Liver (tissue), 9 donors: ENCODE data around the gene CFAP126. TPM values are rescaled to one million over a fixed set of nuclear protein-coding genes. Genes with fewer than 3 reads are reported as not detected.
"Not testable (repeated sequence)": the region's sequence is repeated elsewhere in the genome, so short reads cannot be mapped to it uniquely, and the experiment has no call there.

Source experiments
- DNase-seq: peaks from one replicate; pipeline ENCODE4 v3.0.0-alpha.2; 2017; ENCODE audit warnings: low spot score
- H3K27ac ChIP-seq, 2 donors: one replicate each; pipeline ENCODE4 v1.7.0; 2013; ENCODE audit warnings: inconsistent platforms in 2 of 2, low read length in 2 of 2, control low read depth in 1 of 2, low read depth in 1 of 2, mild to moderate bottlenecking in 1 of 2
- H3K27me3 ChIP-seq, 4 donors: one replicate each; pipeline versions ENCODE4 v1.6.1 to v1.7.0; 2013; ENCODE audit warnings: low read length in 3 of 4, inconsistent platforms in 1 of 4, mild to moderate bottlenecking in 1 of 4, moderate library complexity in 1 of 4; ENCODE audit not compliant: control insufficient read depth in 4 of 4, insufficient read depth in 4 of 4
- H3K36me3 ChIP-seq, 4 donors: one replicate each; pipeline versions ENCODE4 v1.6.1 to v1.7.0; 2013; ENCODE audit warnings: low read length in 3 of 4, mild to moderate bottlenecking in 3 of 4, low read depth in 1 of 4, moderate library complexity in 1 of 4; ENCODE audit not compliant: control insufficient read depth in 4 of 4, insufficient read depth in 3 of 4
- H3K4me1 ChIP-seq, 4 donors: one replicate each; pipeline versions ENCODE4 v1.6.1 to v1.7.0; 2013; ENCODE audit warnings: low read length in 3 of 4, mild to moderate bottlenecking in 3 of 4, moderate library complexity in 1 of 4; ENCODE audit not compliant: control insufficient read depth in 4 of 4, insufficient read depth in 4 of 4
- H3K4me3 ChIP-seq, 3 donors: one replicate each; pipeline versions ENCODE4 v1.6.1 to v1.7.0; 2013; ENCODE audit warnings: low read length in 3 of 3, control low read depth in 1 of 3, low read depth in 1 of 3, mild to moderate bottlenecking in 1 of 3
- H3K9ac ChIP-seq, 2 donors: one replicate each; pipeline ENCODE4 v1.7.0; 2013; ENCODE audit warnings: low read length in 2 of 2, mild to moderate bottlenecking in 2 of 2, moderate library complexity in 2 of 2, control low read depth in 1 of 2, low read depth in 1 of 2
- H3K9me3 ChIP-seq, 4 donors: one replicate each; pipeline versions ENCODE4 v1.6.1 to v1.7.0; 2013; ENCODE audit warnings: low read length in 3 of 4; ENCODE audit not compliant: control insufficient read depth in 4 of 4
- ATF3 ChIP-seq: IDR thresholded peaks from 2 replicates; pipeline ENCODE4 v1.6.1; 2016; ENCODE audit warnings: antibody characterized with exemption
- EGR1 ChIP-seq, 2 donors: IDR thresholded peaks; 2 replicates each; pipeline ENCODE4 v1.6.1; 2016 to 2018; ENCODE audit warnings: antibody characterized with exemption in 2 of 2, low read depth in 2 of 2
- HNF4A ChIP-seq, 2 donors: conservative IDR thresholded peaks; 2 replicates each; pipeline ENCODE4 v1.6.1; 2016; ENCODE audit warnings: antibody characterized with exemption in 2 of 2, mild to moderate bottlenecking in 2 of 2
- JUND ChIP-seq, 2 donors: IDR thresholded peaks; 2 replicates each; pipeline ENCODE4 v1.6.1; 2016; ENCODE audit warnings: antibody characterized with exemption in 2 of 2
- REST ChIP-seq: IDR thresholded peaks from 2 replicates; pipeline ENCODE4 v1.6.1; 2016; ENCODE audit warnings: antibody characterized with exemption, mild to moderate bottlenecking
- RXRA ChIP-seq, 2 donors: IDR thresholded peaks; 2 replicates each; pipeline ENCODE4 v1.6.1; 2017 to 2018; ENCODE audit warnings: antibody characterized with exemption in 2 of 2, mild to moderate bottlenecking in 1 of 2
- ZBTB33 ChIP-seq: IDR thresholded peaks from 2 replicates; pipeline ENCODE4 v1.6.1; 2016; ENCODE audit warnings: antibody characterized with exemption
- WGBS: extraction: QIAGEN DNeasy Blood & Tissue Kit; methylation state at CpG from one replicate; pipeline ENCODE4 v1.1.7; 2013; 5-methylcytosine and 5-hydroxymethylcytosine counted together
- polyA plus RNA-seq, 2 donors: library from polyadenylated mRNA; stranded (reverse) in 1 of 2; unstranded in 1 of 2; fragments of 200-250 nt in 1 of 2; fragments of >200 nt in 1 of 2; fragmentation: Nextera tagmentation in 1 of 2; extraction: Ambion mirVana in 1 of 2; gene quantifications; one replicate each; pipeline versions ENCODE4 v1.2.1 to v1.2.3, GENCODE V29; 2013 to 2015
- total RNA-seq, 2 donors: library from RNA; depleted of rRNA; stranded (reverse); fragments of >200 nt; gene quantifications; one replicate each; pipeline ENCODE4 v1.2.3, GENCODE V29; 2014
- donor health status: healthy.
- donor health status: healthy.
- donor health status: healthy.
- donor health status: healthy.
- donor health status: healthy.

The CFAP126 gene
- total and polyA plus RNA-seq, 4 donors: not detected

GRCh38 chr1:161399257-161399998 is 31.8 kb upstream of the CFAP126 start (continued):
- TF ChIP-seq REST (peak; percentile 85), RXRA (IDR thresholded peaks at IDR 0.05) (peak; percentile 76 to 85), ATF3 (peak; percentile 100)

- TF ChIP-seq JUND (IDR thresholded peaks at IDR 0.05): no peak
- TF ChIP-seq ATF3: no peak
- no peak for TF ChIP-seq HNF4A (conservative IDR thresholded peaks at IDR 0.05)
- no peak for TF ChIP-seq ZBTB33
- no peak for DNase-seq
- Histone ChIP-seq H3K9me3 (no peaks in the 10 kb centered on the region), H3K4me1 (peaks cover 0 to 7% (median 2%) of the 10 kb centered on the region in 4 donors), H3K27ac (peak overlapping the region; percentile 94 to 97), H3K4me3 (peak overlapping the region; percentile 59 to 85 (median 81)), H3K9ac (peak overlapping the region; percentile 92 to 93), H3K36me3 (no peaks in the 10 kb centered on the region), H3K27me3 (no peaks in the 10 kb centered on the region)
- 6% methylated on average over 17 of the region's 17 CpGs for WGBS
These were observed 31.2 kb upstream of the CFAP126 start for GRCh38 chr1:161398900-161399256.

- H3K27ac ChIP-seq, H3K36me3 ChIP-seq: not testable (repeated sequence)
These were observed 29.4 kb upstream of the CFAP126 start for GRCh38 chr1:161397038-161397437.

GRCh38 chr1:161393151-161393550 is 25.5 kb upstream of the CFAP126 start:
- H3K4me3 ChIP-seq: no peak overlapping the region
- H3K4me1 ChIP-seq: peaks cover 0 to 8% (median 3%) of the 10 kb centered on the region in 4 donors
- H3K27ac ChIP-seq: no peak overlapping the region
- H3K9ac ChIP-seq: no peak overlapping the region
- DNase-seq: no peak
- H3K36me3 ChIP-seq: no peaks in the 10 kb centered on the region
- H3K27me3 ChIP-seq: no peaks in the 10 kb centered on the region
- TF ChIP-seq HNF4A (conservative IDR thresholded peaks at IDR 0.05): no peak
- TF ChIP-seq EGR1 (IDR thresholded peaks at IDR 0.05; ENCODE audit: low read depth in 2 of 2): no peak
- H3K9me3 ChIP-seq: no peaks in the 10 kb centered on the region

More at GRCh38 chr1:161397038-161397437, 29.4 kb upstream of the CFAP126 start:
- 91% methylated on average over 8 of the region's 8 CpGs for WGBS
- DNase-seq, H3K27me3 ChIP-seq, H3K9ac ChIP-seq, H3K4me1 ChIP-seq, H3K9me3 ChIP-seq, H3K4me3 ChIP-seq: not testable (repeated sequence)
